Naive thymus-derived CD8-positive, alpha-beta T cell (primary cell): ENCODE results near the gene MYLK. TPM values are rescaled to one million over a fixed set of nuclear protein-coding genes. Genes with fewer than 3 reads are reported as not detected.

Experiments used
- ATAC-seq, 2 donors: fragments of 150-1000 bp; cut with Tn5 transposase in 1 of 2; sonication (Bioruptor Pico), chemical (Tn5 transposase) in 1 of 2; 1 replicate in 1 of 2; 2 replicates in 1 of 2; pipeline ENCODE4 v1.10.0; 2021; ENCODE audit warnings: mild to moderate bottlenecking in 2 of 2, moderate library complexity in 2 of 2
- POLR2A ChIA-PET: fragments of 350-600 bp; sonication (Branson Sonifier 250); formaldehyde crosslinking; loops from one replicate; lab custom pipeline; 2021; ENCODE audit warnings: antibody characterized with exemption; lab: Charles Lee
- DNase-seq, 10 donors: peaks; one replicate each; pipeline versions ENCODE4 v3.0.0 to v3.0.0-alpha.2; 2020 to 2022
- H3K27ac Mint-ChIP-seq, 10 donors: one replicate each; pipeline ENCODE4 v1.8.0; 2020 to 2022; ENCODE audit warnings: mild to moderate bottlenecking in 10 of 10, mixed read lengths in 10 of 10, moderate library complexity in 4 of 10, inconsistent platforms in 1 of 10
- H3K27me3 Mint-ChIP-seq, 5 donors: one replicate each; pipeline ENCODE4 v1.8.0; 2021 to 2022; ENCODE audit warnings: mixed read lengths in 5 of 5
- H3K36me3 Mint-ChIP-seq, 3 donors: one replicate each; pipeline ENCODE4 v1.8.0; 2020 to 2022; ENCODE audit warnings: mixed read lengths in 3 of 3, mild to moderate bottlenecking in 2 of 3, inconsistent platforms in 1 of 3
- H3K4me1 Mint-ChIP-seq, 4 donors: one replicate each; pipeline ENCODE4 v1.8.0; 2021 to 2022; ENCODE audit warnings: mixed read lengths in 4 of 4
- H3K4me3 Mint-ChIP-seq, 10 donors: one replicate each; pipeline ENCODE4 v1.8.0; 2020 to 2022; ENCODE audit warnings: mild to moderate bottlenecking in 10 of 10, mixed read lengths in 10 of 10, moderate library complexity in 6 of 10, inconsistent platforms in 1 of 10
- H3K9me3 Mint-ChIP-seq, 9 donors: one replicate each; pipeline ENCODE4 v1.8.0; 2020 to 2022; ENCODE audit warnings: mixed read lengths in 9 of 9, mild to moderate bottlenecking in 3 of 9, inconsistent platforms in 1 of 9, moderate library complexity in 1 of 9
- polyA plus RNA-seq, 3 donors: library from polyadenylated mRNA; unstranded; fragments of 300-500 nt; fragmentation: Illumina TruSeq; gene quantifications; one replicate each; pipeline ENCODE4 v1.2.3, GENCODE V29; 2021
- total RNA-seq, 8 experiments: library from RNA in 2 of 8; stranded (reverse) in 2 of 8; gene quantifications; one replicate each; pipeline ENCODE4 v1.2.3 and lab custom pipeline; 2021 to 2026

MYLK gene
- total and polyA plus RNA-seq, 5 experiments from 2014 or later: 0.02 to 0.16 (median 0.10) TPM; not detected in 2

- Mint-ChIP-seq H3K4me3 (no peak overlapping the region), H3K27ac (no peak overlapping the region), H3K4me1 (no peaks in the 10 kb centered on the region), H3K36me3 (peaks cover 0 to 16% (median 6%) of the 10 kb centered on the region in 3 donors), H3K9me3 (peaks cover 0 to 12% (median 0%) of the 10 kb centered on the region in 9 donors), H3K27me3 (peaks cover 0 to 3% (median 0%) of the 10 kb centered on the region in 5 donors)
- ATAC-seq (no peak), DNase-seq (no peak)
- POLR2A ChIA-PET: no interaction called here
Measured at GRCh38 chr3:123655400-123655799, 228.7 kb downstream of the MYLK start.

- Mint-ChIP-seq H3K27ac (peak overlapping the region in 1 of 10 donors; percentile 10), H3K4me1 (no peaks in the 10 kb centered on the region), H3K36me3 (peaks cover 0 to 16% (median 6%) of the 10 kb centered on the region in 3 donors), H3K4me3 (no peak overlapping the region), H3K27me3 (peaks cover 0 to 3% (median 0%) of the 10 kb centered on the region in 5 donors), H3K9me3 (peaks cover 0 to 12% (median 0%) of the 10 kb centered on the region in 9 donors)
- ATAC-seq (no peak), DNase-seq (no peak)
- POLR2A ChIA-PET: no interaction called here
Measured at GRCh38 chr3:123653221-123653682, 230.9 kb downstream of the MYLK start.

GRCh38 chr3:123652342-123652984, 231.7 kb downstream of the MYLK start:
- H3K36me3 Mint-ChIP-seq: peaks cover 0 to 13% (median 6%) of the 10 kb centered on the region in 3 donors
- POLR2A ChIA-PET: no interaction called here
- ATAC-seq: no peak

GRCh38 chr3:123651449-123652341, 232.4 kb downstream of the MYLK start:
- H3K27ac Mint-ChIP-seq: no peak overlapping the region
- H3K9me3 Mint-ChIP-seq: peaks cover 0 to 1% (median 0%) of the 10 kb centered on the region in 9 donors
- H3K4me3 Mint-ChIP-seq: no peak overlapping the region
- H3K4me1 Mint-ChIP-seq: no peaks in the 10 kb centered on the region
- ATAC-seq: no peak
- H3K36me3 Mint-ChIP-seq: peaks cover 0 to 6% (median under 1%) of the 10 kb centered on the region in 3 donors
- peaks cover 0 to 3% (median 0%) of the 10 kb centered on the region in 5 donors for H3K27me3 Mint-ChIP-seq
- POLR2A ChIA-PET: no interaction called here
- no peak for DNase-seq

More at GRCh38 chr3:123652342-123652984, 231.7 kb downstream of the MYLK start:
- peak in 1 of 10 donors; percentile 18 for DNase-seq
- Mint-ChIP-seq H3K27ac (peak overlapping the region in 1 of 10 donors; percentile 10), H3K27me3 (peaks cover 0 to 3% (median 0%) of the 10 kb centered on the region in 5 donors), H3K4me1 (no peaks in the 10 kb centered on the region), H3K4me3 (no peak overlapping the region), H3K9me3 (peaks cover 0 to 9% (median 0%) of the 10 kb centered on the region in 9 donors)

GRCh38 chr3:123650101-123650500, 234.0 kb downstream of the MYLK start:
- Mint-ChIP-seq H3K9me3 (no peaks in the 10 kb centered on the region), H3K4me1 (no peaks in the 10 kb centered on the region), H3K4me3 (no peak overlapping the region), H3K27ac (no peak overlapping the region), H3K27me3 (peaks cover 0 to 2% (median 0%) of the 10 kb centered on the region in 5 donors), H3K36me3 (no peaks in the 10 kb centered on the region)
- DNase-seq: no peak
- POLR2A ChIA-PET: no interaction called here
- ATAC-seq: no peak

GRCh38 chr3:123648696-123649405, 235.3 kb downstream of the MYLK start:
- no peak for ATAC-seq
- Mint-ChIP-seq H3K4me1 (no peaks in the 10 kb centered on the region), H3K4me3 (no peak overlapping the region), H3K36me3 (no peaks in the 10 kb centered on the region), H3K27me3 (peaks cover 0 to 2% (median 0%) of the 10 kb centered on the region in 5 donors), H3K27ac (no peak overlapping the region), H3K9me3 (no peaks in the 10 kb centered on the region)
- DNase-seq: no peak
- POLR2A ChIA-PET: no interaction called here

- Mint-ChIP-seq H3K36me3 (no peaks in the 10 kb centered on the region), H3K9me3 (no peaks in the 10 kb centered on the region), H3K27ac (no peak overlapping the region), H3K4me3 (no peak overlapping the region), H3K4me1 (peaks cover 0 to 2% (median 0%) of the 10 kb centered on the region in 4 donors), H3K27me3 (peaks cover 0 to 2% (median 0%) of the 10 kb centered on the region in 5 donors)
- POLR2A ChIA-PET: no interaction called here
- no peak for ATAC-seq
- DNase-seq: no peak
Measured at GRCh38 chr3:123644358-123644757, 239.8 kb downstream of the MYLK start.

- H3K9me3 Mint-ChIP-seq: no peaks in the 10 kb centered on the region
- no peak overlapping the region for H3K27ac Mint-ChIP-seq
- no peaks in the 10 kb centered on the region for H3K36me3 Mint-ChIP-seq
- H3K27me3 Mint-ChIP-seq: peaks cover 0 to 2% (median 0%) of the 10 kb centered on the region in 5 donors
- DNase-seq (no peak), ATAC-seq (no peak)
- peaks cover 0 to 2% (median 0%) of the 10 kb centered on the region in 4 donors for H3K4me1 Mint-ChIP-seq
- POLR2A ChIA-PET: no interaction called here
- no peak overlapping the region for H3K4me3 Mint-ChIP-seq
Measured at GRCh38 chr3:123642957-123643330, 241.2 kb downstream of the MYLK start.

GRCh38 chr3:123642182-123642956, 241.8 kb downstream of the MYLK start:
- H3K27me3 Mint-ChIP-seq: peaks cover 0 to 2% (median 0%) of the 10 kb centered on the region in 5 donors
- POLR2A ChIA-PET: no interaction called here

GRCh38 chr3:123641505-123641904, 242.6 kb downstream of the MYLK start:
- ATAC-seq (no peak), DNase-seq (no peak)
- H3K27me3 Mint-ChIP-seq: peaks cover 0 to 2% (median 0%) of the 10 kb centered on the region in 5 donors
- H3K27ac Mint-ChIP-seq: no peak overlapping the region
- POLR2A ChIA-PET: no interaction called here
- no peaks in the 10 kb centered on the region for H3K36me3 Mint-ChIP-seq
- H3K9me3 Mint-ChIP-seq: no peaks in the 10 kb centered on the region
- peaks cover 0 to 2% (median 0%) of the 10 kb centered on the region in 4 donors for H3K4me1 Mint-ChIP-seq
- peak overlapping the region in 1 of 10 donors; percentile 39 for H3K4me3 Mint-ChIP-seq

More at GRCh38 chr3:123642182-123642956, 241.8 kb downstream of the MYLK start:
- no peak overlapping the region for H3K4me3 Mint-ChIP-seq
- no peak for ATAC-seq
- H3K36me3 Mint-ChIP-seq: no peaks in the 10 kb centered on the region
- peaks cover 0 to 2% (median 0%) of the 10 kb centered on the region in 4 donors for H3K4me1 Mint-ChIP-seq
- DNase-seq: peak in 5 of 10 donors; percentile 7 to 39 (median 16)
- H3K9me3 Mint-ChIP-seq: no peaks in the 10 kb centered on the region
- H3K27ac Mint-ChIP-seq: no peak overlapping the region

- ATAC-seq: no peak
- Mint-ChIP-seq H3K9me3 (no peaks in the 10 kb centered on the region), H3K27ac (no peak overlapping the region), H3K36me3 (no peaks in the 10 kb centered on the region), H3K4me3 (no peak overlapping the region), H3K27me3 (peaks cover 0 to 2% (median 0%) of the 10 kb centered on the region in 5 donors), H3K4me1 (peaks cover 0 to 2% (median 0%) of the 10 kb centered on the region in 4 donors)
- DNase-seq: no peak
- POLR2A ChIA-PET: no interaction called here
Measured at GRCh38 chr3:123640740-123641462, 243.2 kb downstream of the MYLK start.
